GM21381 (cell line): ENCODE data around the gene GTF2B.
"Not testable (repeated sequence)": the region's sequence is repeated elsewhere in the genome, so short reads cannot be mapped to it uniquely, and the experiment has no call there.

Experiments
- ATAC-seq: cut with Tn5 transposase; IDR thresholded peaks from one replicate; pipeline ENCODE4 v1.9.1; 2021; ENCODE audit warnings: mild to moderate bottlenecking, moderate library complexity; ENCODE audit not compliant: unreplicated experiment

Gene GTF2B, protein sequence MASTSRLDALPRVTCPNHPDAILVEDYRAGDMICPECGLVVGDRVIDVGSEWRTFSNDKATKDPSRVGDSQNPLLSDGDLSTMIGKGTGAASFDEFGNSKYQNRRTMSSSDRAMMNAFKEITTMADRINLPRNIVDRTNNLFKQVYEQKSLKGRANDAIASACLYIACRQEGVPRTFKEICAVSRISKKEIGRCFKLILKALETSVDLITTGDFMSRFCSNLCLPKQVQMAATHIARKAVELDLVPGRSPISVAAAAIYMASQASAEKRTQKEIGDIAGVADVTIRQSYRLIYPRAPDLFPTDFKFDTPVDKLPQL

DNA sequence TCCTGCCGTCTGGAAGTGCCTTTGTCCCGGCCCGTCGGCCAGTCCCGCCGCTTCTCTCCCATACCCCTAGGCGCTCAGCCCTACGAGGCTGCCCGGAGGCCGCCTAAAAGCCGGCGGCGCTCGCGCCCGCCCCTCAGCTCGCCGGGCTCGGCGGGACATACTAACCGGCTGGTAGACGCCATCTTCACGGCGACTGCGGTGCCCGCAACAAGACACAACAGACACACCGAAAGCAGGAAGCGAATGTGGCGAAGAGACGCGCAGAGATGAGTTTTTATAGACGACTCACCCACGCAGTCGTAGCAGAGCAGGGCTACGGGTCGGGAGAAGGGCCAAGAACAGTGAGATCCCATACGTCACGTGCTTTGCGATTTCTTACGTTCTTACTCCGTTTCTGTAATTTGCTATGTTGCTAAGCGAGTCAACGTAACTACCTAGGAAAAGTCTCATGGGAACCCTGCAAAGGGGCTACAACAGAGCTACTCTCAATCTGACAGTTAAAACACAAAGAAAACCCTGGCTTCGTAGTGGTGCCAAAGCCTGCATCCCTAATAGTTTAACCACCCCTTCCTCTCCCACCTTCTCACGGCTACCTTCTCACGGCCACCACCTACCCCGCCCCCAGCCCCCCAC lies at the start of gene GTF2B:
TSS of gene GTF2B (minus strand) at position 250 of the 633 bp plus-strand sequence. CDS start at position 182, 68 bp downstream.
- ATAC-seq, result peak; percentile 92

DNA sequence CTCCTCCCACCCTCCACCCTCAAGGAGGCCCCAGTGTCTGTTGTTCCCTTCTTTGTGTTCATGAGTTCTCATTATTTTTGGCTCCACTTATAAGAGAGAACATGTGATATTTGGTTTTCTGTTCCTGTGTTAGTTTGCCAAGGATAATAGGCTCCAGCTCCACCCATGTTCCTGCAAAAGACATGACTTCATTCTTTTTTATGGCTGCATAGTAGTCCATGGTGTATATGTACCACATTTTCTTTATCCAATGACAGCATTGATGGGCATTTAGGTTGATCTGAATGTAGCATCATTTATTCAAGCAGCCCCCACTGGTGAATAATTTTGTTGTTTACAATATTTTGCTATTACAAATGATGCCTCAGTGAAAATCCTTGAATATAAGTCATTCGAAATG lies 47.2 kb upstream of the GTF2B start:
- ATAC-seq, result not testable (repeated sequence)

DNA sequence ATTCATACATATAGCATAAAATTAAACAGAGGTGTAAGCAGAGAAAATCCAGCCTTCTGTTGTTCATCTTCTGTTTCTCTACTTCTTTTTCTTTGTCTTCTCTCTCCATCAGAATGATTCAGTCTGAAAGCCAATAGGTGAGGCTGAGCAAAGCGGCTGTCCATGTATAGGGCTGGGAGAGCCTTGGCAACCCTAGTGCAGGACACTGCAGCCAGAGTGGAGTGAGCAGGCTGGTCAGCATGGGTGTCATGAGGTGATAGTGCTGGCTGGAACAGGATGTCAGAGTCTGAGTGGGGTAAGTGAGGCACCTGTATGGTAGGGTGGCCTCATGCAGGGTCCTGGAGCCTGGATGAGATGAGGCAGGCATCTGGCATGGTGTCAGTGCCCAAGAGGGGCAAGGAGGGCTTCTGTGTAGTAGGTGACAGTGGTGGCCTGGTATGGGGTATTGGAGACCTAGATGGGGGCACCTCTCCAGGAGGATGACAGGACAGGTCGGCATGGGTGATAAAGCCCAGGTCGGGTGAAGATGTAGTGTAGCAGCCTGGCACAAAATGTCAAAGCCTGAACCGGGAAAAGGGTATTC lies 45.5 kb upstream of the GTF2B start:
- no peak for ATAC-seq

DNA sequence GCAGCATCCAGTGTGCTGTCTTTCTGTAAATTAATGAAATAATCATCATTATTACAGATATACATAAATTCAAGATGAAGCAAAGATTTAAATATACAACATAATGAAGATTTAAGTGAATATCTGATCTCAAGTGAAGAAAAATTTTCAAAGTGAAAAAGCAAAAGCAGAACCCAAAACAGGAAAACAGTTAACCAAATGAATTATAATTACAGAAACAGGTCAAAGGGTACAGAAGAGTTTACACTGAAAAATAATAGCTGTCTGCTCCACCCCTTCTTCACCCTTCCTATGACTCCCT lies 44.8 kb upstream of the GTF2B start:
- ATAC-seq, result no peak

DNA sequence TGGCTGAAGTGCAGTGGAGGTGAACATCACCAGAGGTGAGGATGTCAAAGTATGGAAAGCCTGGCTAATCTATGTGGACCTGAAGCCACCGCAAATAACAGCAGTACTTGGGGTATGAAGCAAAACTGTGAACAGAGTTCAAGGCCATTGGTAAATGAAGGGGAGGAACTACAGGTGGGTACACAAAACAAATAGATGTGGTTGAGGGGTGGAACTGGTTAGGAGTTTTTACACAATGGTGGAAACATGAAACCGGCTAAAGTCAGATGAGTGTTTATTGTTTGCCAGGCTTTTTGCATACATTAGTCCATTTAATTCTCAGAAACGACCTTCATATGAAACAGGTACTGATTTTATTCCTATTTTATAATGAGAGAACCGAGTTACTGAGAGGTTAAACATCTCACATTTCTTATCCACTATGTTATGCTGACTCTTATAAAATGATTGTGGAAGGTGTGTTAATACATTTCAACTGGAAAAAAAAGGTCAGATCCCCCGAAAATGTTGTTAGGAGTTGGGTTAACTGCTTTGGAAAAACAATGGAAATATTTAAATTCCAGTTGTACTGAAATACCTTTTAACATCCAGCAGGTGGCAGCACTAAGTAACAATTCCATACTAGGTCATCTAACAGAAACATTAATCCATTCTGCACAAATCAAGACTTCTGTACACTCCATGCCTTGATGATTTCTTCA lies 44.3 kb upstream of the GTF2B start:
- ATAC-seq, result no peak

DNA sequence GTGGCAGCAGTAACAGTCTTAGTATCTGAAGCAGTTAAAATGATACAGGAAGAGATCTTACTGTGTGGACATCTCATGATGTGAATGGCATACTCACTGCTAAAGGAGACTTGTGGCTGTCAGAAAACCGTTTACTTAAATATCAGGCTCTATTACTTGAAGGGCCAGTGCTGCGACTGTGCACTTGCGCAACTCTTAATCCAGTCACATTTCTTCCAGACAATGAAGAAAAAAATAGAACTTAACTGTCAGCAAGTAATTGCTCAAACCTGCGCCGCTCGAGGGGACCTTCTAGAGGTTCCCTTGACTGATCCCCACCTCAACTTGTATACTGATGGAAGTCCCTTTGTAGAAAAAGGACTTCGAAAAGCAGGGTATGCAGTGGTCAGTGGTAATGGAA lies 38.8 kb upstream of the GTF2B start:
- ATAC-seq, result not testable (repeated sequence)

DNA sequence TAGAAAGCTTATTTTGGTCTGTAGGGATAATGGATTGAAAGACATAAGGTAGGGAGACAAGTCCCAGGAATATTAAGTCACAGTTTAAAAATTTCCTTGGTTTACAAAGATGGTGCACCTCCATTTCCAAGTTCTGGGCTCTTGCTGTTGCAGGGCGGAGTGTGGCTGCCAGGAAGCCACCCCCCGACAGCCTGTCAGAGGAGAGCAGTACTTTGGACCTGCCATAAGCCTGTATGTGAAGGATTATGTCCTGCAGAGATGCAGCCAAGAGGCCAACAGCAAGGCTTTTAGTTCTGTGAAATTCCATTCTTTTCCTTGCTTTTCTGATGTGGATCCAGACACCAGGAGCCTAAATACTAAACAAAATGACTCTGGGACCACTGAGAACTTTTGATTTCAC lies 31.9 kb upstream of the GTF2B start:
- ATAC-seq, result no peak

DNA sequence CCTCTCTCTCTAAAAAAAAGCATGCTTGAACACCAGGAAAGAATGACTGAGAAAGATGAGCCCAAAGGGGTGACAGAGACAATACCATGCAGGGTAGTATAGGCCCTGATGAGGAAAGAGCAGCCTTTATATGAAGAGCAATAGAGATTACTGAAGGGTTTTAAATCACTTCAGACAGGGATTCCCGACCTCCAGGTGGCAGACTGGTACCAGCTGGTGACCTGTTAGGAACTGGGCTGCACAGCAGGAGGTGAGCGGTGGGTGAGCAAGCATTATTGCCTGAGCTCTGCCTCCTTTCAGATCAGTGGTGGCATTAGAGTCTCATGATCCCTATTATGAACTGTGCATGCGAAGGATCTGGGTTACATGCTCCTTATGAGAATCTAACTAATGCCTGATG lies 30.8 kb upstream of the GTF2B start:
- ATAC-seq, result no peak

DNA sequence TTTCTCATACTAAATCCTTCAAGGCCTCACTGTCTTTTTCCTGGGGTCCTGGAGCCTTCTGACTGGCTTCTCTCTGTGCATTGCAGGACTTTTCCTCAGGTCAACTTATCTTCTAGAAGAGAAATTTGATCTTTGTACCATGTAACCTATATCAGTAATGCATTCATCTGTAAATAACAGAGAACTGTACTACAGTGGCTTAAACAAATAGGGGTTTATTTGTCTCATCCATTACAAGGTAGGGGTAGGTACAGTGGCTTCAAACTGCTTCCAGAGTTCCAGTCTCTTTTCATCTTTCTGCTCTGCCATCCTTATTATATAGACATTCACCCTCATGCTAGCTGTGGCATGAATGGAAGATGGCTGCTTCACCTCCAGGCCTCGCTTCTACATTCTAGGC lies 29.5 kb upstream of the GTF2B start:
- ATAC-seq, result no peak

DNA sequence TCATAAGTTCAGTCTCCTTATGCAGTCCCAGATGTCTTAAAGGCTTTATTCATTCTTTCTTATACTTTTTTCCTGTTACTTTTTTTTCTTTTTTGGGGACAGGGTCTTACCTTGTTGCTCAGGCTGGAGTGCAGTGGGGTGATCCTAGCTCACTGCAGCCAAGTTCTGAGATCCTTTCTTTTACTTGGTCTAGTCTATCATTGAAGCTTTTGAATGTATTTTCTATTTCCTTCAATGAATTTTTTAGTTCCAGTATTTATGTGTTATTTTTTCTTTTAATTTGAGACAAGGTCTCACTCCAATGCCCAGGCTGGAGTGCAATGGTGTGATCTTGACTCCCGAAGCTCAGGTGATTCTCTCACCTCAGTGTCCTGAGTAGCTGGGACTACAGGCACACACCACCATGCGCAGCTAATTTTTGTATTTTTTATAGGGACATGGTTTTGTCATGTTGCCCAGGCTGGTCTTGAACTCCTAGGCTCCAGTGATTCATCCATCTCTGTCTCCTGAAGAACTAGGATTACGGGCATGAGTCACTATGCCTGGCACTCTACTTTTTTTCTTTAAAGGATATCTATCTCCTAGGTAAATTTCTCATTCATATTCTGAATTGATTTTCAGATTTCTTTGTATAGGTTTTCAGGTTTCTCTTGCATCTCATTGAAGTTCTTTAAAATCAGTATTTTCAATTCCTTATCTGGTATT lies 26.1 kb upstream of the GTF2B start:
- no peak for ATAC-seq

DNA sequence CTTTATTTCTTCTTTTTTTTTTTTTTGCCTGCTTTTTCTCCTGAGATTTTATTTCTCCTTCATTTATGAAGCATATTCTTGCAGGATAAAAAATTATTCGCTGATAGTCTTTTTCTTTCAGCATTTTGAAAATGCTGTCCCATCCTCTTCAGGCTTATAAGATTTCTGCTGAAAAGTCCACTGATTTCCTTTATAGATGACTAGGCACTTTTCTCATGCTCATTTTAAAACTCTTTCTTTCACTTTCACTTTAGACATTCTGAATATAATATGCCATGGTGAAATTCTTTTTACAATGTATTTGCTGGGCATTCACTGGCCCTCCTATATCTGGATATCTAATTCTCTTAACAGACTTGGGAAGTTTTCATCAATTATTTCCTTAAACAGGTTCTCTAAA lies 25.5 kb upstream of the GTF2B start:
- no peak for ATAC-seq

DNA sequence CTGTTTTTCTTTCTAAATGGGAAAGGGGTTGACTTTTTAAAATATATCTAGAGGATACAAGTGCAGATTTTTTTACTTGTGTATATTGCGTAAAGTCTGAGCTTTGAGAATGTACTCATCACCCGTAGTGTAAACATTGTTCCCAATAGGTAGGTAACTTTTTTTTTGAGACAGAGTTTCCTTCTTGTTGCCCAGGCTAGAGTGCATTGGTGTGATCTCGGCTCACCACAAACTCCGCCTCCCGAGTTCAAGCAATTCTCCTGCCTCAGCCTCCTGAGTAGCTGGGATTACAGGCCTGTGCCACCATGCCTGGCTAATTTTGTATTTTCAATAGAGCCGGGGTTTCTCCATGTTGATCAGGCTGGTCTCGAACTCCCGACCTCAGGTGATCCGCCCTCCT lies 20.4 kb upstream of the GTF2B start:
- ATAC-seq, result not testable (repeated sequence)

DNA sequence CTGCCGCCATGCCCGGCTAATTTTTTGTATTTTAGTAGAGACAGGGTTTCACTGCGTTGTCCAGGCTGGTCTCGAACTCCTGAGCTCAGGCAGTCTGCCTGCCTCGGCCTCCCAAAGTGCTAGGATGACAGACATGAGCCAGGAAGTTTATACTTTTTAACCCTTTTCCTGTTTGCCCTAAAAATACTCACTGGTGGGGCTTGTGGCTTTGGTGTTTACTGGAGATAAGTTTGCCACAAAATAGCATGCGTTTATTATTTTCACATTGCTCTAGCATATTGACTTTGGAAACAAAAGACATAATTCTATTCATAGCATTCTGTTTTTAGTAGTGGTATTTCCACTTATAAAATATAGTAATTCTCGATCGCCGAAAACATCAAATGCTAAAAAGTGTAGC lies 19.8 kb upstream of the GTF2B start:
- ATAC-seq, result no peak

DNA sequence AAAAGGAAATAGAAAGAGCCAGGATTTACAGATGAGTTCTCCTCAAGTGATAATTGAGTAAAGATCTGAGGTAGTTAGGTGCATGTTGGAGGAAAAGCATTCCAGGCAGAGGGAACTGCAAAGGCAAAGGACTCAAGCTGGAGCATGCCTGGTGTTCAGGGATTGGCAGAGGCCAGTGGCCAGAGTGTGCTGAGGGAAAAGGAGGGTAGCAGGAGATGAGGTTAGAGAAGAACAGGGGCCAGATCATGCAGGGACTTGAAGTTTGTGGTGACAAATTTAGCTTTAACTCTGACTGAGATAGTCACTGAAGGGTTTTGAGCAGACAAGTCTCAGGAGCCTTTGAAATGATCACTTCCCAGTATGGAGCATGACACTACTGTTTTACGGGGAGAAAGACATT lies 19.0 kb upstream of the GTF2B start:
- no peak for ATAC-seq

DNA sequence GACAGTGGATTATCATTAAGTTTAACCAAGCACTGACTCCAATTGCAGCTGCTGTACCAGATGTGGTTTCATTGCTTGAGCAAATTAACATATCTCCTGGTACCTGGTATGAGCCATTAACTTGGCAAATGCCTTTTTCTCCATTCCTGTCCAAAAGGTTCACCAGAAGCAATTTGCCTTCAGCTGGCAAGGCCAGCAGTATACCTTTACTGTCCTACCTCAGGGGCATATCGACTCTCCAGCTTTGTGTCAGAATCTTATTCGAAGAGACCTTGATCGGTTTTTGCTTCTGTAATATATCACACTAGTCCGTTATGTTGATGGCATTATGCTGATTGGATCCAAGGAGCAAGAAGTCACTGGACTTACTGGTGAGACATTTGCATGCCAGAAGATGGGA lies 9.5 kb upstream of the GTF2B start:
- no peak for ATAC-seq

DNA sequence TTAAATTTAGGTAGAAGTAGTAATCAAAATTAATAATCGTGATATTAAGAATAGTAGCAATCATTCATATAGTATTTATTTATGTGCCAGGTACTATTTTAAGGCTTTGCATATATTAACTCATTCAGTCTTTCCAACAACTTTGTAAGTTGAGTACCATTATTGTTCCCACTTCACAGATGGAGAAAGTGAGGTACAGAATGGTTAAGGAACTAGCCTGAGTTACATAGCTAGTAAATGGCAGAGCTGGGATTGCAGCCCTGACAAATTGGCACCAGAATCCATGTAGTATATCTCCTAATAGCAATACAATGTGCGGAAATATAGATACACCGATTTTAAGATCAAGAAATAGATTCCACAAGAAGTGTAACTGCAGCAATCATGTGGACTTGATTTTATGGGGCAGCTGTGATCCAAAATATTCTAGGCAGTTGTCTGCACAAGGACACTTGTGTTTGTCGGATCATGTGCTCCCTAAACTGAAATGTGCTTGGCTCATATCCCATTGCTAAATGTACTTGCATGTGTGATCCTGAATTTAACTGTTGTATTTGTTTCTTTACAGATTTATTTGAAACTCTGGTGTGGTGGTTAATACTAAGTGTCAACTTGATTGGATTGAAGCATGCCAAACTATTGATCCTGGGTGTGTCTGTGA lies 5.8 kb upstream of the GTF2B start:
- no peak for ATAC-seq

DNA sequence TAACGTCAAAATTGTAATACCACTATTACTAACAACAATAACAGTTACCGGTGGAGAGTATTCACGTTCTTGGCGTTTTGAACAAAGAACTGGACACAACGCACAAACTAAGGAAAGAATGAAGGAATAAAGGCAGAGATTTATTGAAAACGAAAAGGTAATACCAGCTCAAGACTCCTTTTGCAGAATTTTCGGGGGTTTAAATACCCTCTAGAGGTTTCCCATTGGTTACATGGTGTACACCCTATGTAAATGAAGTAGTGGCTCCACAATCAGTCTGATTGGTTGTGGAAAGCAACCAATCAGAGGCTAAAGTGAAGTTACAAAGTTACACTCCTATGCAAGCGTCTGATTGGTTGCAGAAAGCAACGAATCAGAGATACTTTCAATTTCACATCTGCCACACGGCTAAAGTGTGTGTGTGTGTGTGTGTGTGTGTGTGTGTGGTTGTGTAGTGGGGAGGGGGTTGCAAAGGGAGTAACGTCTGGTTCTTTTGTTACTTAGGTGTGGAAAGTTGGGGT lies 1.1 kb upstream of the GTF2B start:
- ATAC-seq, result no peak

DNA sequence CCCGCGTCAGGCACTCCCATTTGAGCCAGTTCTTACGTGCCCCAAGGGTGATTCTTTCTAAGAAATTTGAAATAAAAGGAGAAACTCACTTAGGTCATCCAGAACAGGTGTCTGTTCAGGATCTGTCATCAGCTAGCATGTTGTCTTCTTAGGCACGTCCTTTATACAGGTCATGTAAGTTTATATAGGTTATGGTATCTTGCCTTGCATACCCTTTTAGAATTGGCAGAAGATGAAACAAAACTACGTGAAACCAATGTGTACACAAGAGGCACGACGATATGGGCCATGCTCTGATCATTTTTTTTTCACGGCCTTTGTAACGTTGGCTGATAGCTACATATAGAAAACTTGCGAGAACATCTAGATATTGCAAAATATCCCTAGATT lies 579 bp upstream of the GTF2B start:
- ATAC-seq, result no peak

DNA sequence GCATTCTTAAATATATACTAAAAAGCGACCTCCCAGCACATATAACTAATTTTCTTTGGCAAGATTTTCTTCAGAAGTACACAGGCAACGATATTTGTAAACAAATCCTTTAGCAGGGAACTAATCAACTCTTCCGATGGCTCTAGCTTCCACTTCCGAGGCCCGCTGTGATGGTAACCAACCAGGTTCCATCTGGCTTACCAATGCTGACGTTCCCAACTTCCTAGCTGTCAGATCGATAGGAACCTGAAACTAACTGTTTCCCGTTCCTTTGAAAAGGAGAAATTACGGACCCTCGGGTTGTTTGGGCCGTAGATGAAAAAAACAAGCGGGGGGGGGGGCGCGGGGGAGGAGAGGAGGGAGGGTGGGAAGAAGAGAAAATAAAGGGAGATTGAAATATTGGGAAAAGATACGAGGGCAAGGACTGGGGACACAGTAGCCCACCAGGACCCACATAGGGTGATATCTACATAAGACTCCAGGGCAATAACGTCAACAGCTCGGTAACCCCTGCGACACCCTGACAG lies 513 bp downstream of the GTF2B start:
- ATAC-seq, result no peak

DNA sequence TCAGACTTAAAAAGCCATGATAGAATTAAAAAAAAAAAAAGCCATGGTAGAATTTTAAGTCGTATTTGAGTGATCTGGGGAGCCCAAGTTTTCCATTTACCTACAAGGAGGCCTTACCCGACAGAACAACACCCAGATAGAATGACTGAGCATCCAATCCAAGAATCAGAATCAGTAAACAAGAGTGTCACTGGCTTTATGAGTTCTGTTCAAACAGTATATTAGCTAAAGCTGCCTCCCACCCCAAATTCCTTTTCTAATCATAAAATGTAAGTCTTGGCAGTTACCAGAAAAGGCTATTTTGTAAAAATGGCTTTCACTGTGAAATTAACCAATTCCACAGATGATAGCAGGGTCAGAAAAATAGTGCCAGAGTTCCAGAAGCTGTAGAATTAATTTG lies 1.2 kb downstream of the GTF2B start:
- no peak for ATAC-seq
